GM23248 (cell line): ENCODE results near the gene KCNAB1.

Experiments used
- EZH2 ChIP-seq: fragments of 200-600 bp; sonication (generic); IDR thresholded peaks from 2 replicates; pipeline ENCODE4 v1.6.1; 2018; ENCODE audit warnings: antibody characterized with exemption, mild to moderate bottlenecking; ENCODE audit not compliant: insufficient read depth, poor library complexity, severe bottlenecking
- EZH2phosphoT487 ChIP-seq: fragments of 200-600 bp; sonication (generic); IDR thresholded peaks from 2 replicates; pipeline ENCODE4 v1.6.1; 2018; ENCODE audit warnings: antibody characterized with exemption, moderate library complexity, mild to moderate bottlenecking, low read depth; ENCODE audit not compliant: insufficient read depth

DNA sequence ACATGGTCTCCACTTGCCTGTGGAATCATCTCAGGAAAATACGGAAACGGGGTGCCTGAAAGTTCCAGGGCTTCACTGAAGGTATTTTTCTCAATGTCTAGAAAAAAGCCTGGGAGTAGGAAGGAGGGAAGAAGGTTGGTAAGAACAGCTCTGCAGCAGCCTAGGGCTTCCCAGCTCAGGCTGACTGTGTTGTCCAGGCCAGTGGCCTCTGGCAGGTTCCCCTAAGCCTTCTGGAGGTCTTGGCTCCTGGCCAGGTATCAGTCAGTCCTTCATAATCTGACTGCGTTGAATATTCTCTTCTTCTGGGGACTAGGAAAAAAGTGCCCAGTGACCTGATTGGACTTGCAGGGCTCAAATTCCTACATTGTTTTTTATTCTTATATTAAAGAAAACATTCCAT, 395.9 kb downstream of the KCNAB1 start:
- TF ChIP-seq EZH2 (no peak), EZH2phosphoT487 (no peak)
